Upper lobe of right lung (tissue), 1 donor: Measurements from ENCODE around the gene PROZ. TPM values are rescaled to one million over a fixed set of nuclear protein-coding genes. Genes with fewer than 3 reads are reported as not detected.

Experiments
- ATAC-seq: fragments of 200-7000 bp; cut with Tn5 transposase; one replicate; pipeline ENCODE4 v1.9.1; 2020; ENCODE audit warnings: mild to moderate bottlenecking, moderate library complexity
- DNase-seq: peaks from one replicate; pipeline ENCODE4 v3.0.0-alpha.2; 2020
- H3K27ac ChIP-seq: fragments of 200-600 bp; one replicate; pipeline ENCODE4 v1.8.0; 2022
- H3K27me3 ChIP-seq: fragments of 200-600 bp; one replicate; pipeline ENCODE4 v1.8.0; 2022; ENCODE audit warnings: mild to moderate bottlenecking
- H3K36me3 ChIP-seq: fragments of 200-600 bp; one replicate; pipeline ENCODE4 v1.8.0; 2022
- H3K4me1 ChIP-seq: fragments of 200-600 bp; one replicate; pipeline ENCODE4 v1.8.0; 2022
- H3K4me3 ChIP-seq: fragments of 200-600 bp; one replicate; pipeline ENCODE4 v1.8.0; 2022; ENCODE audit warnings: mild to moderate bottlenecking
- H3K9me3 ChIP-seq: fragments of 200-600 bp; one replicate; pipeline ENCODE4 v1.8.0; 2022
- CTCF ChIP-seq: fragments of 200-600 bp; IDR thresholded peaks from one replicate; pipeline ENCODE4 v1.8.0; 2022; ENCODE audit warnings: antibody characterized with exemption
- intact Hi-C: fragments of 100-400 bp; cut with DNase I; formaldehyde crosslinking; loops from one replicate; pipeline ENCODE4 v1.11.0; 2022
- total RNA-seq: library from RNA; stranded (reverse); fragmentation: NEBNext Ultra II Directional; extraction: Animal tissue kit (Norgen Biotek cat#: 25700); gene quantifications from one replicate; pipeline ENCODE4 v1.2.1, GENCODE V29; 2021
- donor health status: DM: no; HTN: yes; CAD: no; lungs with severe emphysema.

PROZ gene
- total RNA-seq, 1 donor from 2014 or later, result not detected

- Histone ChIP-seq H3K27me3 (no peaks in the 10 kb centered on the region), H3K9me3 (no peaks in the 10 kb centered on the region), H3K27ac (no peak overlapping the region), H3K4me1 (no peaks in the 10 kb centered on the region), H3K36me3 (no peaks in the 10 kb centered on the region), H3K4me3 (no peak overlapping the region)
- DNase-seq (no peak), ATAC-seq (no peak)
- no peak for TF ChIP-seq CTCF
- intact Hi-C loops, result no loop called here
Measured at GRCh38 chr13:113139577-113139976, 18.9 kb upstream of the PROZ start.

DNA sequence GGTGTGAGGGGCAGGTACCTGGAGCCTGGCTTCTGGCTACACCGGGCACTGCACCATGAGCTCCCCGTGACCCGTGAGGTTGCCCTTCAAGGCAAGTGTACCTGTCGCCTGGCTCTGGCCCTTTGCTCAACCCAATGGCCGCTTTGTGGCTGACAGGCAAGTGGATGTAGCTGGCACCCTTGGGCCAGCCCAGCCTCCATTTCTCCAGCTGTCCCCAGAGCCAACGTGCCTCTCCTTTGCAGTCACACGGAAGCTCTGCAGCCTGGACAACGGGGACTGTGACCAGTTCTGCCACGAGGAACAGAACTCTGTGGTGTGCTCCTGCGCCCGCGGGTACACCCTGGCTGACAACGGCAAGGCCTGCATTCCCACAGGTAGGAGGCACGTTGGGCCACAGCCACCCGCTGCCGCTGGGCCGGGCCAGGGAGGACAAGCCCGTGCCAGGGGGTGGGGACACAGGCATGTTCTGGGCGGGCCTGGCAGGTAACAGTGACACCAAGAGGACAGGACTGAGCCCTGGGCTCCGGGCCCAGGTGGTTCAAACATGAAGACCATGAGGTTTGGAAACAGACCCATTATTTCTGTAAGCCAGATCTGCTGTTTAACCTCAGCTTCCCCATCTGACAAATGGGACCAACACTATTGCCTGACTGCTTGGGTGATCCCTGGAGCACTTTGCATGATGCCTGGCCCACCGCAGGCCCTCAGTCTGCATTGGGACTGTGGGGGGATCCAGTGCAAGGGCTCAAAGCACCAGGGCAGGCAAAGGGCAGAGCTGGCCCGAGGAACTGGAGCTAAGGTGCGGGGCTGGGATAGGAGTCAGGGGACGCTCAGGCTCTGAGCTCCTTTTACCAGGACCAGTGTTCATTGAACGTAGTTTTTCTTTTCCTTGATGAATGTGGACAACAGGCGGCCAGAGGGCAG is 17.5 kb upstream of the PROZ start:
- ATAC-seq (no peak), DNase-seq (no peak)
- H3K36me3 ChIP-seq, result no peaks in the 10 kb centered on the region
- no peak overlapping the region for H3K4me3 ChIP-seq
- no peak for TF ChIP-seq CTCF
- intact Hi-C loops, result no loop called here
- no peaks in the 10 kb centered on the region for H3K4me1 ChIP-seq
- no peak overlapping the region for H3K27ac ChIP-seq
- H3K9me3 ChIP-seq, result no peaks in the 10 kb centered on the region
- H3K27me3 ChIP-seq, result no peaks in the 10 kb centered on the region

DNA sequence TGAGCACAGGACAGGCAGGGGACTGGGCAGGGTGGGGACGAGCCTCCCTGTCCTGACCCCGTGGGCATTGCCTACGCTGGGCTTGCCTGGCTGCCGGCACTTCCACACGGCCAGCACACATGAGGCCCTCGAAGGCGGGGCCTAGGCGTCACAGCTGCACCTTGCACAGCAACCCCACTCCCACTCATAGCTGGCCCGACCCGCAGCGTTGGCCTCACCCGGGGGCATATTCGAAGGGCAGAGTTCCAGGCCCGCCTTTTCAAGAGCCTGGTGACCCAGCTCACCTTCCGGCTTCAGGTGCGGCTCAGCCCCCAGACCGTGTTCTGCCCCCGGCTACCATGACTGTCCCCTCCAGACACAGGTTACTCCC is 16.9 kb upstream of the PROZ start:
- TF ChIP-seq CTCF, result no peak
- ATAC-seq (no peak), DNase-seq (no peak)
- H3K27ac ChIP-seq, result no peak overlapping the region
- no peaks in the 10 kb centered on the region for H3K9me3 ChIP-seq
- no peak overlapping the region for H3K4me3 ChIP-seq
- H3K4me1 ChIP-seq, result no peaks in the 10 kb centered on the region
- intact Hi-C loops, result no loop called here
- no peaks in the 10 kb centered on the region for H3K27me3 ChIP-seq
- H3K36me3 ChIP-seq, result no peaks in the 10 kb centered on the region

- no peak overlapping the region for H3K4me3 ChIP-seq
- H3K9me3 ChIP-seq, result no peaks in the 10 kb centered on the region
- no peak for ATAC-seq
- H3K27me3 ChIP-seq, result no peaks in the 10 kb centered on the region
- H3K36me3 ChIP-seq, result no peaks in the 10 kb centered on the region
- no peak for DNase-seq
- H3K27ac ChIP-seq, result no peak overlapping the region
- intact Hi-C loops, result no loop called here
- H3K4me1 ChIP-seq, result no peaks in the 10 kb centered on the region
- no peak for TF ChIP-seq CTCF
Measured at GRCh38 chr13:113142876-113143275, 15.6 kb upstream of the PROZ start.

DNA sequence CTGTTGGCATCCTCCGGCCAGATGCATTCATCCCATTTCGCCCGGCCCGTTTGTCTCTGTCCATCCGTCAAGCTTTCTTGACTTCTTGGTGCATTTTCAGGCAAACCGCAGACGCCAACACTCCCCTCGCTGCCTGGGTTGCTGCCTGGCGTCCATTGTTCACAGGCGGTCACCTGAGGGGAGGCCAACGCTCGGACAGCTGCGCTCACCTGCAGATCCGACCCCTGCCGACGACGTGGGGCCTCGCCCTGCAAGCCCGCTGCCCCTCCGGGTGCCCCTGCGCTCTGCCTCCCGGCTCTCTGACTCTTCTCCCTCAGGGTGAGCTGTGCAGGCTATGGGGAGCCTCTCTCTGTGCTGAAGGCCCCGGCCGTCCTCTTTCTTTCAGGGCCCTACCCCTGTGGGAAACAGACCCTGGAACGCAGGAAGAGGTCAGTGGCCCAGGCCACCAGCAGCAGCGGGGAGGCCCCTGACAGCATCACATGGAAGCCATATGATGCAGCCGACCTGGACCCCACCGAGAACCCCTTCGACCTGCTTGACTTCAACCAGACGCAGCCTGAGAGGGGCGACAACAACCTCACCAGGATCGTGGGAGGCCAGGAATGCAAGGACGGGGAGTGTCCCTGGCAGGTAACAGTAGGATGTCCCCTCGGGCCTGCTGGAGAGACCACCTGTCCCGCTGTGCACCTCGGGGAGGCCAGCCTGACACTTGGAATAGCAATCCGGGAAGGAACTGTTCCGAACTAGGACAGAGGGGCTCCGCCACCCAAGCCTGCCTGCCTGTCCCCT is 14.8 kb upstream of the PROZ start:
- H3K4me1 ChIP-seq, result no peaks in the 10 kb centered on the region
- DNase-seq, result no peak
- no peaks in the 10 kb centered on the region for H3K27me3 ChIP-seq
- no peaks in the 10 kb centered on the region for H3K36me3 ChIP-seq
- no peak overlapping the region for H3K27ac ChIP-seq
- no peak for ATAC-seq
- TF ChIP-seq CTCF, result no peak
- H3K4me3 ChIP-seq, result no peak overlapping the region
- H3K9me3 ChIP-seq, result no peaks in the 10 kb centered on the region
- intact Hi-C loops, result no loop called here
